Measurements from ENCODE around the gene NUPR2. TPM values are rescaled to one million over a fixed set of nuclear protein-coding genes. Genes with fewer than 3 reads are reported as not detected.

NUPR2 gene
- total and polyA plus RNA-seq, 2 of the 8 experiments (the other 6 are each of a cell fraction or from before 2014, with no cell fraction given) = not detected

DNA sequence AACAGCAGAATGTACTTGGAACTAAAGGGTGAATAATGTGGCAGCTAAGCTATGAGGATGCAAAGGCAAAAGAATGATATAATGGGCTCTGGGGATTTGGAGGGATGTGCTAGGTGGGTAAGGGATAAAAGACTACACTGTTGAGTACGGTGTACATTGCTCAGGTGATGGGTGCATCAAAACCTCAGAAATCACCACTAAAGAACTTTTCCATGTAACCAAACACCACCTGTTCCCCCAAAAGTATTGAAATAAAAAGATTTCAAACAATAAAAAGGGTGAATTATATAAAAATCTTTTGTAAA lies 8.3 kb downstream of the NUPR2 start:
- H2AK5ac ChIP-seq (ENCODE audit: low read depth, low read length) = no peak overlapping the region
- H3K4me3 ChIP-seq (ENCODE audit: extremely low read depth in 1 of 4, insufficient read depth in 2 of 4, low read depth in 3 of 4, low read length in 4 of 4) = no peak overlapping the region
- H4K8ac ChIP-seq (ENCODE audit: extremely low read depth, insufficient read depth, low read length) = no peak overlapping the region
- no peak overlapping the region for H3K23ac ChIP-seq (ENCODE audit: insufficient read length)
- WGBS, 2 experiments (ENCODE audit: extremely low coverage in 1 of 2, insufficient coverage in 1 of 2, insufficient read length in 1 of 2, insufficient replicate concordance in 2 of 2, low coverage in 1 of 2, low lambda C conversion rate in 2 of 2, missing lambda C conversion rate in 1 of 2) = 95% methylated on average over 1 of the region's 1 CpG; no CpG with 5 or more reads in 1 of the 2 experiments
- H3K4me2 ChIP-seq (ENCODE audit: insufficient read depth in 1 of 2, low read depth in 2 of 2, low read length in 2 of 2) = no peak overlapping the region
- no peak overlapping the region for H3K27ac ChIP-seq (ENCODE audit: low read depth, low read length)
- H2AFZ ChIP-seq (ENCODE audit: low read length) = no peak overlapping the region
- H3K9me3 ChIP-seq (ENCODE audit: insufficient read depth in 2 of 2, low read depth in 1 of 2, low read length in 1 of 2) = peaks cover 16 to 48% of the 10 kb centered on the region in 2 experiments; a peak in 3 of 4 replicates
- ChIA-PET CTCF (ENCODE audit: partially characterized antibody) (no interaction called here), POLR2A (ENCODE audit: partially characterized antibody) (no interaction called here)
- peaks cover 5% of the 10 kb centered on the region; the same call in 1 of the 2 replicates for H3K23me2 ChIP-seq (ENCODE audit: low read depth, low read length)
- H3K79me2 ChIP-seq (ENCODE audit: control insufficient read depth in 1 of 2, insufficient read depth in 2 of 2, low read length in 2 of 2) = peaks cover 0 to 10% of the 10 kb centered on the region in 2 experiments; a peak in 2 of 4 replicates
- no peak overlapping the region for H3K18ac ChIP-seq (ENCODE audit: extremely low read depth, low read length)
- FAIRE-seq = no peak
- H3K4ac ChIP-seq (replicated peaks; ENCODE audit: insufficient read length, low read depth, low read length) = no peak overlapping the region
- H4K91ac ChIP-seq (replicated peaks; ENCODE audit: insufficient read length, low read length) = no peak overlapping the region
- H2BK15ac ChIP-seq (ENCODE audit: low read length) = no peak overlapping the region
- no peak for DNase-seq (ENCODE audit: low read depth in 1 of 2, low spot score in 2 of 2)
- H3K27me3 ChIP-seq (replicated peaks in 1 of 4; ENCODE audit: control insufficient read depth in 3 of 4, extremely low read depth in 1 of 4, insufficient read depth in 3 of 4, low read length in 3 of 4) = no peaks in the 10 kb centered on the region
- no peak overlapping the region for H4K5ac ChIP-seq (ENCODE audit: insufficient read length, low read depth, low read length)
- H3K4me1 ChIP-seq (replicated peaks in 1 of 4; ENCODE audit: control insufficient read depth in 3 of 4, insufficient read depth in 4 of 4, low read length in 3 of 4) = no peaks in the 10 kb centered on the region
- H3K79me1 ChIP-seq (ENCODE audit: low read depth, low read length) = no peaks in the 10 kb centered on the region
- no peak overlapping the region for H2BK12ac ChIP-seq (ENCODE audit: low read depth, low read length)
- no peak overlapping the region for H3K9ac ChIP-seq (replicated peaks in 1 of 4; ENCODE audit: extremely low read depth in 1 of 4, low read depth in 3 of 4, low read length in 3 of 4)
- H3K14ac ChIP-seq (ENCODE audit: insufficient read length) = no peak overlapping the region
- H3K56ac ChIP-seq (replicated peaks; ENCODE audit: insufficient read length, low read depth, low read length) = no peak overlapping the region
- H2BK5ac ChIP-seq (ENCODE audit: low read depth, low read length) = no peak overlapping the region
- no peak overlapping the region for H2BK20ac ChIP-seq (ENCODE audit: low read length)
- H3K36me3 ChIP-seq (ENCODE audit: control insufficient read depth in 2 of 4, insufficient read depth in 4 of 4, low read length in 3 of 4) = peaks cover 4 to 8% (median 6%) of the 10 kb centered on the region in 4 experiments; a peak in 7 of 8 replicates
- TF ChIP-seq PHF8 (conservative IDR thresholded peaks at IDR 0.05; ENCODE audit: low read depth, low read length) = no peak
- no peak overlapping the region for H2BK120ac ChIP-seq (replicated peaks; ENCODE audit: low read depth, low read length)
- H4K20me1 ChIP-seq (replicated peaks in 1 of 2; ENCODE audit: control insufficient read depth in 1 of 2, insufficient read depth in 2 of 2, low read length in 2 of 2) = peaks cover 0 to 2% of the 10 kb centered on the region in 2 experiments

All from H1 (cell line).